ENCODE measurements around the gene TSC22D2.

Gene TSC22D2

GRCh38 chr3:150450916-150451315, 42.8 kb downstream of the TSC22D2 start:
- TF ChIP-seq MAX (IDR thresholded peaks at IDR 0.05; ENCODE audit: low read depth, low read length) (no peak), CTCF (IDR thresholded peaks at IDR 0.05; ENCODE audit: low read depth, low read length) (no peak), POLR2A (IDR thresholded peaks at IDR 0.05; ENCODE audit: extremely low read depth, insufficient read length) (no peak), MYC (IDR thresholded peaks at IDR 0.05; ENCODE audit: low read depth, low read length) (no peak)
- DNase-seq (ENCODE audit: low read depth), result peak; percentile 49
- no peak overlapping the region for H3K4me3 ChIP-seq (ENCODE audit: low read depth, low read length)

DNA sequence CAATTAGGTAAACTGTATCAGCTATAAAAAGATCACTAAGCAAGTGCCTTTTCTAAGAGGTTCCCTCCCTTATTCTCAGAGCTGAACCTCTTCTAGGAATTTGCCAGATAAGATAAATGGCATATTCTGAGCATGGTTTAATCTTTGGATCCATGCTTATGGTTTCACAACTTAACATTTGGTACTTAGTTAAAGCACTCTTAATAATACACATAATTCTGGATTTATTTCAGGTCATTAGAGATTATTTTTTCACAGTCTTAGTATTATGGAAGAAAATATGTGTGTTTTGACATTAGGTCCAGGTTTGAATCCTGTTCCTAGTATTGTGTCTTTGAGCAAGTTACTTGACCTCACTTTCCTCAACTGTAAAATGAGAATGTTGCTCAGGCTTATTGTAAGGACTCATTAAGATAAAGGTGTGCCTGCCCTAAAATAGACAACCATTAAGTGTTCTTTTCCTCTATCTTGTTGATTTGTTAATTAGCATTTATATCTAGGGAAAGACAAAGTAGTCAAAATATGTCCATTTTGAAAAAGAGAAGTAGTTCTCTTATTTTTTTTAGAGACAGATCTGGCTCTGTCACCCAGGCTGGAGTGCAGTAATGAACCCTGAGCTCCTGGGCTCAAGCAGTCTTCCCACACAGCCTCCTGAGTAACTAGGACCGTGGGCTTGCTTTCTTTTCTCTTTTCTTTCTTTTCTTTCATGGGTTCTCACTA, 43.4 kb downstream of the TSC22D2 start:
- peak; percentile 4 for DNase-seq (ENCODE audit: low read depth)
- TF ChIP-seq POLR2A (IDR thresholded peaks at IDR 0.05; ENCODE audit: extremely low read depth, insufficient read length) (no peak), MAX (IDR thresholded peaks at IDR 0.05; ENCODE audit: low read depth, low read length) (no peak), CTCF (IDR thresholded peaks at IDR 0.05; ENCODE audit: low read depth, low read length) (no peak), MYC (IDR thresholded peaks at IDR 0.05; ENCODE audit: low read depth, low read length) (no peak)
- H3K4me3 ChIP-seq (ENCODE audit: low read depth, low read length), result no peak overlapping the region

DNA sequence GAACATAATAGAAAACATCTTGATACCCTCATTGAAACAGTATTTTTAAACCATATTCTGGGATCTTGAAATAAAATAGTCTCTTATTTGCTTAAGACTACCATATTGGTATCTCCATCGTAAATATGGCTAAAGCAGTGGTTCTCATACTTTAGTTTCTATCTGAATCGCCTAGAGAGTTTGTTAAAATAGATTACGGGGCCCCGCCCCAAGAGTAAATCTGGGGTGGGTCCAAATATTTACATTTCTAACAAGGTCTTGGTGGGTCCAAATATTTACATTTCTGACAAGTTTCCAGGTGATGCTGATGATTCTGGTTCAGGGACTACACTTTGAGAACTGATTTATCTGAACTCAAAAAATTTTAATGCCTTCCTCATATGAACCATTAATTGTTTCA, 45.3 kb downstream of the TSC22D2 start:
- TF ChIP-seq CTCF (IDR thresholded peaks at IDR 0.05; ENCODE audit: low read depth, low read length) (no peak), POLR2A (IDR thresholded peaks at IDR 0.05; ENCODE audit: extremely low read depth, insufficient read length) (no peak), MYC (IDR thresholded peaks at IDR 0.05; ENCODE audit: low read depth, low read length) (no peak)
- no peak overlapping the region for H3K4me3 ChIP-seq (ENCODE audit: low read depth, low read length)
- DNase-seq (ENCODE audit: low read depth), result no peak

DNA sequence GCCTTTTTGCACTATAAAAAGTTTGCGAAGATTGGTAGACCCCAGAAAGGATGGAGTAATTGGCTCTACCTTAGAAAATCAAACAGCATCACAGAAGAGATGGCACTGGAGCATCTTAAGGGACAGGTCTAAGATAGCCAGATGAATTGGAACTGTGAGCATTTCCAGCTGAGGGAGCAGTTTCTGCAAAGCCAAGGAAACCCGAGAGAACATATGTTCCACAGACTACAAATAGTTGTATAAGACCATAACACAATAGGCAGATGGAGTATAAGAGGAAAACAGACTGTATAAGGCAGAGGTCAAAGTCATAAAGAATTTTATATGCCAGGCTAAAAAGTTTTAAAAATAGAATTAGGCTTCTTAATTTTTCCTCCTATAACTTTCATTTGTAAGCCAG, 46.0 kb downstream of the TSC22D2 start:
- no peak for TF ChIP-seq MAX (IDR thresholded peaks at IDR 0.05; ENCODE audit: low read depth, low read length)
- TF ChIP-seq POLR2A (IDR thresholded peaks at IDR 0.05; ENCODE audit: extremely low read depth, insufficient read length), result no peak
- no peak for TF ChIP-seq CTCF (IDR thresholded peaks at IDR 0.05; ENCODE audit: low read depth, low read length)
- TF ChIP-seq MYC (IDR thresholded peaks at IDR 0.05; ENCODE audit: low read depth, low read length), result no peak
- H3K4me3 ChIP-seq (ENCODE audit: low read depth, low read length), result no peak overlapping the region
- no peak for DNase-seq (ENCODE audit: low read depth)

GRCh38 chr3:150454622-150455021, 46.5 kb downstream of the TSC22D2 start:
- DNase-seq (ENCODE audit: low read depth), result no peak
- TF ChIP-seq MAX (IDR thresholded peaks at IDR 0.05; ENCODE audit: low read depth, low read length), result no peak
- TF ChIP-seq POLR2A (IDR thresholded peaks at IDR 0.05; ENCODE audit: extremely low read depth, insufficient read length), result no peak
- TF ChIP-seq CTCF (IDR thresholded peaks at IDR 0.05; ENCODE audit: low read depth, low read length), result no peak
- TF ChIP-seq MYC (IDR thresholded peaks at IDR 0.05; ENCODE audit: low read depth, low read length), result no peak
- no peak overlapping the region for H3K4me3 ChIP-seq (ENCODE audit: low read depth, low read length)

All from NB4 (cell line).